ENCODE data around the gene MND1.

- no peak for TF ChIP-seq EZH2 (IDR thresholded peaks at IDR 0.05; ENCODE audit: borderline replicate concordance, low read length)
- no peak for TF ChIP-seq CTCF (conservative IDR thresholded peaks at IDR 0.05 in 1 of 2, IDR thresholded peaks at IDR 0.05 in 1 of 2; ENCODE audit: extremely low read depth in 1 of 2, insufficient read depth in 1 of 2, low read depth in 1 of 2, low read length in 2 of 2)
These were observed 48.9 kb downstream of the MND1 start for GRCh38 chr4:153393397-153393796.
